GM10266 (cell line): ENCODE measurements around the gene ABCF3.

Experiments used
- DNase-seq: peaks from one replicate; pipeline ENCODE4 v3.0.0; 2012; ENCODE audit errors: extremely low spot score
- TF ChIP-seq, protein P1 (sequence below): IDR thresholded peaks from 2 replicates; pipeline ENCODE4 v1.5.1; 2012; ENCODE audit warnings: mild to moderate bottlenecking, low read depth; ENCODE audit not compliant: control insufficient read depth, insufficient read depth; ENCODE audit errors: missing control alignments

The ABCF3 gene

DNA sequence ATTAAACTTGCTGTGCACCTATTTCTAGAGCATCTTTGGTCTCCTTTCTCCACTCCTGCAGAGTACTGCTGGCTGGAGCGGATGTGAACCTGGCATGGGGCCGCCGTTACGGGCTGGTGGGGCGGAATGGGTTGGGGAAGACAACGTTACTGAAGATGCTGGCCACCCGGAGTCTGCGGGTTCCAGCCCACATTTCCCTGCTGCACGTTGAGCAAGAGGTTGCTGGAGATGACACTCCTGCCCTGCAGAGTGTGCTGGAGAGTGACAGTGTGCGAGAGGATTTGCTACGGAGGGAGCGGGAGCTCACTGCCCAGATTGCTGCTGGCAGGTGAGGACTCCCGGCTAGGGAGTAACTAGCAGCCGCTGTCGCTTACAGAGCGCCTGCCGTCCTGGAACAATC is 2.1 kb downstream of the ABCF3 start:
- no peak for DNase-seq
- TF ChIP-seq, protein P1, sequence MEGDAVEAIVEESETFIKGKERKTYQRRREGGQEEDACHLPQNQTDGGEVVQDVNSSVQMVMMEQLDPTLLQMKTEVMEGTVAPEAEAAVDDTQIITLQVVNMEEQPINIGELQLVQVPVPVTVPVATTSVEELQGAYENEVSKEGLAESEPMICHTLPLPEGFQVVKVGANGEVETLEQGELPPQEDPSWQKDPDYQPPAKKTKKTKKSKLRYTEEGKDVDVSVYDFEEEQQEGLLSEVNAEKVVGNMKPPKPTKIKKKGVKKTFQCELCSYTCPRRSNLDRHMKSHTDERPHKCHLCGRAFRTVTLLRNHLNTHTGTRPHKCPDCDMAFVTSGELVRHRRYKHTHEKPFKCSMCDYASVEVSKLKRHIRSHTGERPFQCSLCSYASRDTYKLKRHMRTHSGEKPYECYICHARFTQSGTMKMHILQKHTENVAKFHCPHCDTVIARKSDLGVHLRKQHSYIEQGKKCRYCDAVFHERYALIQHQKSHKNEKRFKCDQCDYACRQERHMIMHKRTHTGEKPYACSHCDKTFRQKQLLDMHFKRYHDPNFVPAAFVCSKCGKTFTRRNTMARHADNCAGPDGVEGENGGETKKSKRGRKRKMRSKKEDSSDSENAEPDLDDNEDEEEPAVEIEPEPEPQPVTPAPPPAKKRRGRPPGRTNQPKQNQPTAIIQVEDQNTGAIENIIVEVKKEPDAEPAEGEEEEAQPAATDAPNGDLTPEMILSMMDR = no peak

DNA sequence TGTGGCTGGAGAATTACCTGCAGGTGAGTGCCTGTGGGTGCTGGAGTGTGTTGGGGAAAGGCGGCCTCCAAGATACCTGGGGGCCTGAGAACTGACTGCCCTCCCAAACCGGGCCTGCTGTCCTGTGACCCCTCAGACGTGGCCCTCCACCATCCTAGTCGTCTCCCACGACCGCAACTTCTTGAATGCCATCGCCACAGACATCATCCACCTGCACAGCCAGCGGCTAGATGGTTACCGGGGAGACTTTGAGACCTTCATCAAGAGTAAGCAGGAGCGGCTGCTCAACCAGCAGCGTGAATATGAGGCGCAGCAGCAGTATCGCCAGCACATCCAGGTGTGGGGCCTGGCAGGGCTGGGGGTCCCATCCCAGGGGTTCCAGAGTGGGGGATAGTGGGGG is 3.4 kb downstream of the ABCF3 start:
- TF ChIP-seq, protein P1 = no peak
- no peak for DNase-seq

DNA sequence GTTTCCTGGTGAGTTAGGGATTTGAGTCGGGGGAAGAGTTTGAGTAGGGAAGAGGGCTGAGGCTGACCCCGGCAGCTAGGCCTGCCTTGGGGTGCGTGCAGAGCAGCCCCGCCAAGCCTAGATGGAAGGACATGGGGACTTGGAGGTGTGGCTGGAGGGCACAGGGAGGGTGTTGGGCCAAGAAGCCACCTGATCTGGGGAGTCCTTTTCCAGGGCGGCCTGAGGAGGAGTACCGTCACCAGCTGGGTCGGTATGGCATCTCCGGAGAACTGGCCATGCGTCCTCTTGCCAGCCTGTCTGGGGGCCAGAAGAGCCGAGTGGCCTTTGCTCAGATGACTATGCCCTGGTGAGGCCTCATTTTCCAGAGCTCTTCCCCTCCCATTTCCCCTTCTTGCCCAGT is 6.9 kb downstream of the ABCF3 start:
- TF ChIP-seq, protein P1 = no peak
- DNase-seq = no peak

DNA sequence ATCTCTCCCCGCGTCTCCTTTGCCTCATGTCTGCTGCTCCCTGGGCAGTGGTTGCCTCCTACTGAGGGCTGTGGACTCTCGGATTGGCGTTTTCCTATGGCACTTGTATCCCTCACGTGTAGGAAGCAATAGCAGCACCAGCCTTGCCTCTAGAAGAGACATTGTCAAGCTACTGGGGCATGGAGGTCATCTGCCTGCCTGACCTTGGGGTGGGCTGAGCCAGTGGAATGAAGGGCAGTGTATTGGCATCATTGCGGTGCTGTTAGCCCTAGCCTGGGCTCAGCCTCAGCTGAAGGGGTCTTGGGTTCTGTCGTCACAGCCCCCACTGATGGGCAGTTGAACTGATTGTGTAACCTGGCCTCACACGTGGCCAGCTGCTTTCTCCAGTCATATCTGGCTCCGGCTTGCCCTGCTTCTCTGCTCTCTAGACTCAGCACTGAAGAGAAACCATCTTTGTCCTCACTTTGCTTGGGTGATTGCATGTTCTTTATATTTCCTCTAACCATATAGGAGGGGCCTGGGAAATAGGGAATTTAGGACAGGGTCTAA is 8.1 kb downstream of the ABCF3 start:
- TF ChIP-seq, protein P1 = no peak
- DNase-seq = no peak

DNA sequence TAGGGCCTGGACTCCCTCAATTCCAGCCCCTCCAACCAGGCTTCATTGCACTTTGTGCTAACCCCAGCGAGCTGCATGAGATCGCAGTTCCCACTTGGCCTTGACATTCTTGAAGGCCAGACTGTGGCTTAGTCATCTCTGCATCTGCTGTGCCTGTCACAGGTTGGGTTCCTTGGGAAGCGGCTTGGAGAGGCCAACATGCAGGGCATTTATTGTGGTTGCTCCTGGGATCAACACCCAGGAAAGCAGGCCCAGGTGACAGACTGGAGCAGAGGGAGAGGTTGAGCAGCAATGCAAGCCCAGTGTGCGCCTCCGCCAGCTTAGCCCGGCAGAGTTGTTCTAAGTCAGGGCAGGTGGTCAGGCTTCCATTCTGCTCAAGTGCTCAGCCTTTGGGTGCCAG is 10.5 kb downstream of the ABCF3 start:
- DNase-seq = no peak
- TF ChIP-seq, protein P1 = no peak

DNA sequence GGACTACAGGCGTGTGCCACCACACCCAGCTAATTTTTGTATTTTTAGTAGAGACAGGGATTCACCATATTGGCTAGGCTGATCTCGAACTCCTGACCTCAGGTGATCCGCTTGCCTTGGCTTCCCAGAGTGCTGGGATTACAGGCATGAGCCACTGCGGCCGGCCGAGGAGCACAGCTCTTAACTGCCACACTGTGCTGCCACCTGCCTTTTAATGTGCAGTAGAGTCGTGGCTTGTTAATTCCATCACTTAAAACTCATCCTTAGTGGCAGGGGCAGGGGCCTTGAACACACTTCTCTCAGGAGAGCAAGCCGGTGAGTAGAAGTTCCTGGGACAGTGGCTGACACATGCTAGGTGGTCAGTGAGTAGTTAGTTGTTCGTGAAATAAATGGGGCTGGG is 12.5 kb downstream of the ABCF3 start:
- DNase-seq = no peak
- TF ChIP-seq, protein P1 = no peak

DNA sequence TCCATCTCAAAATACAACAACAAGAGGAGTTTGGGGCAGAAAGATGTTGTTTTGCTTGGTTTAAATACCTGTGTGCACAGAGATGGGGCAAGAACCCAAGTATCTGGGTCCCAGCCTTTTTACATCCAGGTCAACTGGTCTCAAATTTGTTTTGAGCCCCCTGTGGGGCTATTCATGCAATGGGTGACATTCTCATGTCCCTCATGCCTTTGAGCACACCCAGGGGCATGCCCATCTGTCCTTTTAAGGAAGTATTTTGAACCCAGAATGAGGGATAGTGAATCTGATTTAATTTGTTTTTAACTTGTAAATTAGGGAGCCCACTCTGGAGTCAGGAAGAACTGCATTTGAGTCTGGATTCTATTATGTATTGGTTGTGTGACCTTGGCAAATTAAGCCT is 14.8 kb downstream of the ABCF3 start:
- no peak for DNase-seq
- TF ChIP-seq, protein P1 = no peak
